Stomach (tissue), 9 donors: Measurements from ENCODE around the gene TMEM43. TPM values are rescaled to one million over a fixed set of nuclear protein-coding genes. Genes with fewer than 3 reads are reported as not detected.
"Not testable (repeated sequence)": the region's sequence is repeated elsewhere in the genome, so short reads cannot be mapped to it uniquely, and the experiment has no call there.

Source experiments
- DNase-seq, 2 donors: peaks; one replicate each; pipeline versions ENCODE4 v3.0.0 to v3.0.0-alpha.2; 2013 to 2019
- H3K27ac ChIP-seq, 5 donors: fragments of 200-600 bp in 4 of 5; sonication (generic) in 4 of 5; one replicate each; pipeline ENCODE4 v1.5.1; 2013 to 2019; ENCODE audit warnings: mild to moderate bottlenecking in 1 of 5, moderate library complexity in 1 of 5
- H3K27me3 ChIP-seq, 3 donors: fragments of 200-600 bp; sonication (generic); one replicate each; pipeline ENCODE4 v1.5.1; 2017 to 2019; ENCODE audit warnings: mixed run types in 1 of 3
- H3K36me3 ChIP-seq, 4 donors: fragments of 200-600 bp; sonication (generic); 1 replicate in 3 of 4; 2 replicates in 1 of 4; pipeline ENCODE4 v1.5.1; 2016 to 2019
- H3K4me1 ChIP-seq, 4 donors: fragments of 200-600 bp; sonication (generic); one replicate each; pipeline ENCODE4 v1.5.1; 2016 to 2019
- H3K4me3 ChIP-seq, 4 donors: fragments of 200-600 bp; sonication (generic) in 3 of 4; one replicate each; pipeline ENCODE4 v1.5.1; 2016 to 2019; ENCODE audit warnings: mild to moderate bottlenecking in 1 of 4
- H3K9me3 ChIP-seq, 4 donors: fragments of 200-600 bp; sonication (generic); one replicate each; pipeline ENCODE4 v1.5.1; 2016 to 2019
- EP300 ChIP-seq: sonication (generic); formaldehyde crosslinking; IDR thresholded peaks from one replicate; pipeline ENCODE4 v1.6.1; 2017; ENCODE audit warnings: antibody characterized with exemption
- POLR2A ChIP-seq, 4 donors: fragments of 450-650 bp; IDR thresholded peaks; one replicate each; pipeline ENCODE4 v1.6.1; 2016; ENCODE audit warnings: antibody characterized with exemption in 4 of 4, control low read depth in 2 of 4, mild to moderate bottlenecking in 1 of 4, moderate library complexity in 1 of 4
- POLR2AphosphoS5 ChIP-seq, 3 donors: sonication (generic); formaldehyde crosslinking; IDR thresholded peaks; one replicate each; pipeline ENCODE4 v1.6.1; 2016; ENCODE audit warnings: antibody characterized with exemption in 3 of 3
- WGBS, 5 donors: extraction: QIAGEN DNeasy Blood & Tissue Kit in 3 of 5; methylation state at CpG; one replicate each; pipeline versions ENCODE4 v1.1.5 to v1.1.7; 2013 to 2018; 5-methylcytosine and 5-hydroxymethylcytosine counted together
- intact Hi-C: fragments of 100-400 bp; cut with DNase I; formaldehyde crosslinking; loops from one replicate; pipeline ENCODE4 v1.15.1; 2023; ENCODE audit warnings: low total_unique reads
- polyA plus RNA-seq, 3 donors: library from polyadenylated mRNA; stranded (reverse); fragments of 200-250 nt; gene quantifications; one replicate each; pipeline ENCODE4 v1.2.3, GENCODE V29; 2013
- total RNA-seq, 5 donors: library from RNA; depleted of rRNA; stranded (reverse); fragments of >200 nt; gene quantifications; one replicate each; pipeline versions ENCODE4 v1.1.0 to v1.2.3, GENCODE V29; 2014 to 2016
- TF ChIP-seq, protein P1 (sequence below), 7 experiments: fragments of 450-650 bp in 4 of 7; fragments of 200-600 bp in 3 of 7; sonication (generic) in 3 of 7; IDR thresholded peaks; one replicate each; pipeline ENCODE4 v1.5.1; 2016 to 2019; ENCODE audit warnings: antibody characterized with exemption in 7 of 7, control low read depth in 2 of 7, mild to moderate bottlenecking in 1 of 7
- donor health status: healthy with polysubstance abuse.
- donor health status: Bipolar disorder and iron deficiency.
- donor health status: healthy.

The TMEM43 gene
- total and polyA plus RNA-seq, 8 donors: 12.6 to 67.4 (median 37.3) TPM

GRCh38 chr3:14092464-14092863, 32.4 kb upstream of the TMEM43 start:
- H3K4me3 ChIP-seq: no peak overlapping the region
- 73 to 92% (median 90%) methylated on average over 2 of the region's 2 CpGs for WGBS, 5 donors
- no peaks in the 10 kb centered on the region for H3K27me3 ChIP-seq
- peaks cover 0 to 12% (median 9%) of the 10 kb centered on the region in 4 donors for H3K9me3 ChIP-seq
- H3K36me3 ChIP-seq: no peaks in the 10 kb centered on the region
- no peaks in the 10 kb centered on the region for H3K4me1 ChIP-seq
- no peak overlapping the region for H3K27ac ChIP-seq
- DNase-seq: no peak
- intact Hi-C loops: loop anchor here (10.0 kb wide), 1 partner anchor 178 kb away; no protein-coding TSS in a partner anchor
- TF ChIP-seq, protein P1, sequence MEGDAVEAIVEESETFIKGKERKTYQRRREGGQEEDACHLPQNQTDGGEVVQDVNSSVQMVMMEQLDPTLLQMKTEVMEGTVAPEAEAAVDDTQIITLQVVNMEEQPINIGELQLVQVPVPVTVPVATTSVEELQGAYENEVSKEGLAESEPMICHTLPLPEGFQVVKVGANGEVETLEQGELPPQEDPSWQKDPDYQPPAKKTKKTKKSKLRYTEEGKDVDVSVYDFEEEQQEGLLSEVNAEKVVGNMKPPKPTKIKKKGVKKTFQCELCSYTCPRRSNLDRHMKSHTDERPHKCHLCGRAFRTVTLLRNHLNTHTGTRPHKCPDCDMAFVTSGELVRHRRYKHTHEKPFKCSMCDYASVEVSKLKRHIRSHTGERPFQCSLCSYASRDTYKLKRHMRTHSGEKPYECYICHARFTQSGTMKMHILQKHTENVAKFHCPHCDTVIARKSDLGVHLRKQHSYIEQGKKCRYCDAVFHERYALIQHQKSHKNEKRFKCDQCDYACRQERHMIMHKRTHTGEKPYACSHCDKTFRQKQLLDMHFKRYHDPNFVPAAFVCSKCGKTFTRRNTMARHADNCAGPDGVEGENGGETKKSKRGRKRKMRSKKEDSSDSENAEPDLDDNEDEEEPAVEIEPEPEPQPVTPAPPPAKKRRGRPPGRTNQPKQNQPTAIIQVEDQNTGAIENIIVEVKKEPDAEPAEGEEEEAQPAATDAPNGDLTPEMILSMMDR (IDR thresholded peaks at IDR 0.05): no peak
- no peak for TF ChIP-seq EP300

DNA sequence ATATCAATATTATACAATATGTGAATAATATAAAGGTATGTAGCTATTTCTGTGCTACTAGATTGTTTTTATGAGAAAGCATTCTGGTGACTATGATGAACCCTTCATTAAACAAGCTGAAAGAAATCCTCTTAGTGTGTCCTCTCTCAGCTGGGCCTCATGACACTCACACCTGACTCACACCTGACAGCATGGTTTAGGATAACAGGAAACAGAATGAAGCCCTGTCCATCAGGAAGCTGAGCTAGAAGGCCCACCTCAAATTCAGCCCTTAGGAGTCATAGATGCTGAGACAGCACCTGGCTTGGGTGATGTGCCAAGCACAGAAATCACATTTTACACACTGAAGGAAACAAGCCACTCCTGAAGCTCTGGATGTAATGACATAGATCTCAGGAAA, 31.0 kb upstream of the TMEM43 start:
- Histone ChIP-seq H3K27ac (no peak overlapping the region), H3K27me3 (no peaks in the 10 kb centered on the region), H3K4me1 (no peaks in the 10 kb centered on the region), H3K9me3 (peaks cover 0 to 14% (median 12%) of the 10 kb centered on the region in 4 donors), H3K36me3 (no peaks in the 10 kb centered on the region), H3K4me3 (no peak overlapping the region)
- intact Hi-C loops: loop anchor here (10.0 kb wide), 1 partner anchor 179 kb away; no protein-coding TSS in a partner anchor
- DNase-seq: no peak
- TF ChIP-seq EP300 (no peak), POLR2A (IDR thresholded peaks at IDR 0.05) (no peak), POLR2AphosphoS5 (IDR thresholded peaks at IDR 0.05) (no peak)
- TF ChIP-seq, protein P1 (IDR thresholded peaks at IDR 0.05): no peak

DNA sequence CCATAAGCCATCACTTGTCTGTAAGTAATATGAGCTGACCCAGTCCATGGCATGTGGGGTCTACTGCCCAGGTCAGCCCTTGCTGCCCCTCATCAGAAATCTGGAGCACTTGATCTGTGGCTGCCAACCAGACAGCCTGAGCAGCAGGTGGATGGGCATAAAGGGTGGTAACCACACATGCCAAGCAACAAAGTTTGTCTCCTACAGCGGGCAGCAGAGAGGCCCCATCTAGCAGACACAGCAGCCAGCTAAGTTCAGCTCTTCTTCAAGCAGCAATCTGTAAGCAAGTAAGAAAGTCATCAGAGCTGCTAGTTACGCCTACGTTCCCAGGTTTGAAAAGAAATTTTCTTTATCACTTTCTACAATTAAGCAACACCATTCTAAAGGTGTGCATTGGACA, 28.1 kb upstream of the TMEM43 start:
- Histone ChIP-seq H3K9me3 (peaks cover 0 to 15% (median 12%) of the 10 kb centered on the region in 4 donors), H3K27me3 (no peaks in the 10 kb centered on the region), H3K4me3 (no peak overlapping the region), H3K27ac (no peak overlapping the region), H3K36me3 (no peaks in the 10 kb centered on the region), H3K4me1 (no peaks in the 10 kb centered on the region)
- TF ChIP-seq POLR2AphosphoS5 (IDR thresholded peaks at IDR 0.05) (no peak), EP300 (no peak), POLR2A (IDR thresholded peaks at IDR 0.05) (no peak)
- TF ChIP-seq, protein P1 (IDR thresholded peaks at IDR 0.05): no peak
- intact Hi-C loops: loop anchor here (10.0 kb wide), 1 partner anchor 182 kb away; no protein-coding TSS in a partner anchor
- no peak for DNase-seq
- WGBS, 5 donors: 78 to 94% (median 82%) methylated on average over 3 of the region's 3 CpGs

DNA sequence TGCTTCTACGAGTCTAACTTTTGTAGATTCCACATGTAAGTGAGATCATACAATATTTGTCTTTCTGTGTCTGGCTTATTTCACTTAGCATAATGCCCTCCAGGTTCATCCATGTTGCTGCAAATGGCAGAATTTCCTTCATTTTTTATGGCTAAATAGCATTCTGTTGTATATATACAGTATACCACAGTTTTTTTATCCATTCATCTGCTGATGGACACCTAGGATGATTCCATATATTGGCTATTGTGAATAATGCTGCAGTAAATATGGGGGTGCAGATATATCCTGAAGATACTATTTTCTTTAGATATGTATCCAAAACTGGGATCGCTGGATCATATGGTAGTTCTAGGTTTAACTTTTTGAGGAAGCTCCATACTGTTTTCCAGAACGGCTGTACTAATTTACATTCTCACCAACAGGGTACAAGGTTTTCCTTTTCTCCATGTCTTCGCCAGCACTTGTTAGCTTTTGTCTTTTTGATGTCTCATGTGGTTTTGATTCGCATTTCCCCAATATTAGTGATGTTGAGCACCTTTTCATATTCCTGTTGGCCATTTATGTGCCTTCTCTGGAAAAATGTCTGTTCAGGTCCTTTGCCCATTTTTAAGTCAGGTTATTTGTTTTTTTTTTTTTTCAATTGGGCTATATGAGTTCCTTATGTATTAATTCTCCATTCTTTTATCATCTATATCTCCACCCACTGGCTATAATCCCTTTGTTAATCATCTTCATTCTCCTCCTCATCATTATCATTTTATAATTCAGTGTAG, 27.0 kb upstream of the TMEM43 start:
- Histone ChIP-seq H3K27ac (no peak overlapping the region), H3K36me3 (no peaks in the 10 kb centered on the region), H3K4me3 (no peak overlapping the region), H3K27me3 (no peaks in the 10 kb centered on the region), H3K9me3 (peaks cover 0 to 15% (median 12%) of the 10 kb centered on the region in 4 donors), H3K4me1 (no peaks in the 10 kb centered on the region)
- DNase-seq: no peak
- TF ChIP-seq POLR2A (IDR thresholded peaks at IDR 0.05): no peak
- TF ChIP-seq, protein P1 (IDR thresholded peaks at IDR 0.05): no peak
- TF ChIP-seq POLR2AphosphoS5 (IDR thresholded peaks at IDR 0.05): no peak
- no peak for TF ChIP-seq EP300
- intact Hi-C loops: loop anchor here (10.0 kb wide), 1 partner anchor 183 kb away; no protein-coding TSS in a partner anchor
- 91 to 97% (median 92%) methylated on average over 5 of the region's 5 CpGs for WGBS, 5 donors

DNA sequence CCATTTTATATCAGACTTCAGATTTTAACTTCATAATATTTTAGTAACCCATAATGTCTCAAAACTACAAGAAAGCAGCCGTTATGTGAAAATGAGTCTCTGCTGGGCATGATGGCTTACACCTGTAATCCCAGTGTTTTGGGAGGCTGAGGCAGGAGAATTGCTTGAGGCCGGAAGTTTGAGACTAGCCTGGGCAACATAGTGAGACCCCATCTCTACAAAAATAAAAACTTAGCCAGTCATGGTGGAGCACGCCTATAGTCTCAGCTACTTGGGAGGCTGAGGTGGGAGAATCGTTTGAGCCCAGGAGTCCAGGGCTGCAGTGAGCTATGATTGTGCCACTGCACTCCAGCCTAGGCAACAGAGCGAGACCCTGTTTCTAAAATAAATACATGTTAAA, 15.0 kb upstream of the TMEM43 start:
- DNase-seq, H3K4me1 ChIP-seq, H3K4me3 ChIP-seq, H3K9me3 ChIP-seq, H3K27me3 ChIP-seq, intact Hi-C loops, H3K27ac ChIP-seq: not testable (repeated sequence)
- H3K36me3 ChIP-seq: peaks cover 20 to 48% (median 44%) of the 10 kb centered on the region in 4 donors
- WGBS, 5 donors: 92 to 98% (median 95%) methylated on average over 5 of the region's 5 CpGs
